SK-N-SH (cell line): ENCODE results near the gene ABCC4. TPM values are rescaled to one million over a fixed set of nuclear protein-coding genes. Genes with fewer than 3 reads are reported as not detected.

Experiments
- CTCF ChIA-PET: fragments of 300-600, 350-600 bp; formaldehyde crosslinking; extraction: SDS; loops from one replicate; lab custom pipeline; 2021; lab: Yijun Ruan, JAX
- POLR2A ChIA-PET: fragments of 350-600 bp; sonication (Branson Sonifier 250); formaldehyde crosslinking; extraction: SDS; loops from one replicate; lab custom pipeline; 2020; ENCODE audit warnings: antibody characterized with exemption, inconsistent platforms; lab: Yijun Ruan, JAX
- DNase-seq: peaks from one replicate; pipeline ENCODE4 v3.0.0; 2012
- H2AFZ ChIP-seq: fragments of 200-600 bp; sonication (generic); 2 replicates; pipeline ENCODE4 v1.8.1; 2016; ENCODE audit warnings: antibody characterized with exemption, mild to moderate bottlenecking, low read depth
- H3F3A ChIP-seq: fragments of 200-600 bp; sonication (generic); replicated peaks from 2 replicates; pipeline ENCODE3; 2016; ENCODE audit warnings: antibody characterized with exemption, mild to moderate bottlenecking; ENCODE audit not compliant: insufficient read depth
- H3K27ac ChIP-seq, 2 experiments: fragments of 200-500 bp in 1 of 2; fragments of 200-600 bp in 1 of 2; sonication (Bioruptor generic) in 1 of 2; sonication (generic), shearing (Covaris generic) in 1 of 2; 2 replicates each; pipeline versions ENCODE4 v1.5.1 to v1.6.1; 2014 to 2016; ENCODE audit warnings: low read depth in 2 of 2, inconsistent platforms in 1 of 2, low read length in 1 of 2, mild to moderate bottlenecking in 1 of 2, mixed read lengths in 1 of 2
- H3K27me3 ChIP-seq: fragments of 200-600 bp; sonication (generic), shearing (Covaris generic); 2 replicates; pipeline ENCODE4 v1.6.1; 2016; ENCODE audit warnings: mixed run types; ENCODE audit not compliant: insufficient read depth
- H3K36me3 ChIP-seq, 2 experiments: fragments of 200-500 bp in 1 of 2; fragments of 200-600 bp in 1 of 2; sonication (Bioruptor generic) in 1 of 2; sonication (generic) in 1 of 2; replicated peaks in 1 of 2; 2 replicates each; pipeline versions ENCODE3 to v1.5.1; 2014 to 2016; ENCODE audit warnings: low read length in 1 of 2, mild to moderate bottlenecking in 1 of 2; ENCODE audit not compliant: insufficient read depth in 2 of 2, control insufficient read depth in 1 of 2
- H3K4me1 ChIP-seq, 2 experiments: fragments of 200-500 bp in 1 of 2; fragments of 200-600 bp in 1 of 2; sonication (Bioruptor generic) in 1 of 2; sonication (generic), shearing (Covaris generic) in 1 of 2; 2 replicates each; pipeline versions ENCODE4 v1.5.1 to v1.6.1; 2014 to 2016; ENCODE audit warnings: low read depth in 1 of 2, low read length in 1 of 2, mixed run types in 1 of 2; ENCODE audit not compliant: insufficient read depth in 2 of 2, control insufficient read depth in 1 of 2
- H3K4me2 ChIP-seq: fragments of 200-600 bp; sonication (generic), shearing (Covaris generic); 2 replicates; pipeline ENCODE4 v1.6.1; 2017; ENCODE audit warnings: mixed run types
- H3K4me3 ChIP-seq, 2 experiments: fragments of 200-500 bp in 1 of 2; fragments of 200-600 bp in 1 of 2; sonication (Bioruptor generic) in 1 of 2; sonication (generic), shearing (Covaris generic) in 1 of 2; 2 replicates each; pipeline versions ENCODE4 v1.5.1 to v1.8.1; 2014 to 2016; ENCODE audit warnings: low read depth in 2 of 2, inconsistent platforms in 1 of 2, low read length in 1 of 2, mild to moderate bottlenecking in 1 of 2, mixed read lengths in 1 of 2, moderate library complexity in 1 of 2
- H3K79me2 ChIP-seq: fragments of 200-600 bp; sonication (generic); 2 replicates; pipeline ENCODE4 v1.8.1; 2017; ENCODE audit warnings: mild to moderate bottlenecking; ENCODE audit not compliant: insufficient read depth
- H3K9ac ChIP-seq: fragments of 200-600 bp; sonication (generic); 2 replicates; pipeline ENCODE4 v1.6.1; 2017; ENCODE audit warnings: mixed run types
- H3K9me2 ChIP-seq: fragments of 200-600 bp; sonication (generic); 2 replicates; pipeline ENCODE4 v1.6.1; 2017; ENCODE audit warnings: mixed run types
- H3K9me3 ChIP-seq: fragments of 200-600 bp; sonication (generic); 2 replicates; pipeline ENCODE4 v1.6.1; 2017; ENCODE audit warnings: mixed run types, mild to moderate bottlenecking, moderate library complexity
- H4K20me1 ChIP-seq: fragments of 200-600 bp; sonication (generic); 2 replicates; pipeline ENCODE4 v1.6.1; 2017; ENCODE audit warnings: mild to moderate bottlenecking, mixed run types; ENCODE audit not compliant: insufficient read depth
- CHD2 ChIP-seq: fragments of 150-350 bp; IDR thresholded peaks from 2 replicates; pipeline ENCODE4 v1.6.1; 2018; ENCODE audit warnings: low read length; ENCODE audit not compliant: partially characterized antibody
- CTCF ChIP-seq: fragments of 200-600 bp; sonication (generic); IDR thresholded peaks from 2 replicates; pipeline ENCODE4 v1.6.1; 2017; ENCODE audit warnings: antibody characterized with exemption, mild to moderate bottlenecking, moderate library complexity
- ELF1 ChIP-seq: IDR thresholded peaks from 2 replicates; pipeline ENCODE4 v1.4.0; 2012
- EP300 ChIP-seq, 2 experiments: IDR thresholded peaks; 2 replicates each; pipeline versions ENCODE4 v1.4.0 to v1.6.1; 2012; ENCODE audit warnings: borderline replicate concordance in 1 of 2, low read depth in 1 of 2, low read length in 1 of 2
- EZH2phosphoT487 ChIP-seq: fragments of 200-600 bp; sonication (generic); IDR thresholded peaks from 2 replicates; pipeline ENCODE4 v1.6.1; 2017; ENCODE audit warnings: low read depth, mixed run types, mild to moderate bottlenecking, antibody characterized with exemption, moderate library complexity, borderline replicate concordance
- FOXJ3 ChIP-seq: sonication (generic); formaldehyde crosslinking; IDR thresholded peaks from 2 replicates; pipeline ENCODE4 v1.5.1; 2020; ENCODE audit warnings: mild to moderate bottlenecking, missing genetic modification reagents
- GABPA ChIP-seq: IDR thresholded peaks from 2 replicates; pipeline ENCODE4 v1.4.0; 2012; ENCODE audit warnings: low read depth, mild to moderate bottlenecking
- GATA2 ChIP-seq: sonication (generic); formaldehyde crosslinking; IDR thresholded peaks from 2 replicates; pipeline ENCODE4 v1.5.0; 2020; ENCODE audit warnings: mild to moderate bottlenecking, missing genetic modification reagents
- MAX ChIP-seq: IDR thresholded peaks from 2 replicates; pipeline ENCODE4 v1.4.0; 2012; ENCODE audit warnings: low read depth
- NFIC ChIP-seq: IDR thresholded peaks from 2 replicates; pipeline ENCODE4 v1.4.0; 2012; ENCODE audit warnings: borderline replicate concordance
- NRF1 ChIP-seq: IDR thresholded peaks from 2 replicates; pipeline ENCODE4 v1.6.1; 2012; ENCODE audit warnings: low read depth, mild to moderate bottlenecking, low read length
- RCOR1 ChIP-seq: fragments of 150-350 bp; IDR thresholded peaks from 2 replicates; pipeline ENCODE4 v1.6.1; 2017; ENCODE audit warnings: antibody characterized with exemption, low read length
- RFX5 ChIP-seq: IDR thresholded peaks from 2 replicates; pipeline ENCODE4 v1.6.1; 2012; ENCODE audit warnings: mild to moderate bottlenecking, improper control_type of control experiment, low read length
- SIN3A ChIP-seq: IDR thresholded peaks from 2 replicates; pipeline ENCODE4 v1.6.1; 2012; ENCODE audit warnings: low read depth, mild to moderate bottlenecking, low read length, moderate library complexity, borderline replicate concordance
- SMC3 ChIP-seq: IDR thresholded peaks from 2 replicates; pipeline ENCODE4 v1.6.1; 2012; ENCODE audit warnings: low read depth, low read length, improper control_type of control experiment
- TCF12 ChIP-seq: IDR thresholded peaks from 2 replicates; pipeline ENCODE4 v1.4.0; 2012
- USF2 ChIP-seq: fragments of 150-350 bp; IDR thresholded peaks from 2 replicates; pipeline ENCODE4 v1.6.1; 2017; ENCODE audit warnings: antibody characterized with exemption, low read length, low read depth, borderline replicate concordance
- ZBTB33 ChIP-seq: IDR thresholded peaks from 2 replicates; pipeline ENCODE4 v1.4.0; 2012; ENCODE audit warnings: low read depth, borderline replicate concordance
- WGBS: methylation state at CpG from one replicate; pipeline ENCODE4 v1.1.6; 2017; ENCODE audit warnings: low lambda C conversion rate; 5-methylcytosine and 5-hydroxymethylcytosine counted together
- polyA plus RNA-seq, 3 experiments: library from polyadenylated mRNA; depleted of rRNA; stranded (reverse); fragments of >200 nt; gene quantifications; 2 replicates each; pipeline ENCODE4 v1.2.3, GENCODE V29; 2012

ABCC4 gene
- polyA plus RNA-seq, 1 of the 3 experiments (the other 2 are of a cell fraction): 7.8 TPM

GRCh38 chr13:95154413-95154886 lies 146.8 kb downstream of the ABCC4 start (continued):
- TF ChIP-seq SIN3A (no peak), NRF1 (no peak), MAX (no peak)

- Histone ChIP-seq H3K9ac (no peak overlapping the region), H3K79me2 (no peaks in the 10 kb centered on the region), H3K36me3 (peaks cover 0 to 14% of the 10 kb centered on the region in 2 experiments), H3K27me3 (no peaks in the 10 kb centered on the region), H3K4me2 (no peak overlapping the region), H3K4me1 (peaks cover 0 to 14% of the 10 kb centered on the region in 2 experiments; a peak in 2 of 4 replicates), H4K20me1 (no peaks in the 10 kb centered on the region), H2AFZ (no peak overlapping the region), H3K4me3 (no peak overlapping the region), H3K9me3 (no peaks in the 10 kb centered on the region), H3K9me2 (no peaks in the 10 kb centered on the region), H3K27ac (no peak overlapping the region), H3F3A (no peaks in the 10 kb centered on the region)
- WGBS: 92% methylated on average over 7 of the region's 7 CpGs
- CTCF ChIA-PET: interaction anchor here (1.4 to 1.6 kb wide), 2 partner anchors 18 to 479 kb away, joined by 3 to 5 read pairs; no protein-coding TSS in a partner anchor
- no peak for DNase-seq
- POLR2A ChIA-PET: no interaction called here
- TF ChIP-seq EZH2phosphoT487: no peak
- no peak for TF ChIP-seq MAX
- no peak for TF ChIP-seq CHD2
- TF ChIP-seq SMC3: no peak
- TF ChIP-seq GABPA: no peak
- TF ChIP-seq ELF1: no peak
- no peak for TF ChIP-seq ZBTB33
- TF ChIP-seq RFX5: no peak
- TF ChIP-seq NFIC: no peak
- TF ChIP-seq RCOR1: no peak
- TF ChIP-seq USF2: no peak
- no peak for TF ChIP-seq TCF12
- no peak for TF ChIP-seq FOXJ3 (CRISPR knock-in tag)
- TF ChIP-seq GATA2 (CRISPR knock-in tag): no peak
- TF ChIP-seq EP300 (IDR thresholded peaks at IDR 0.05; ENCODE audit: borderline replicate concordance in 1 of 2, low read depth in 1 of 2, low read length in 1 of 2): no peak
- no peak for TF ChIP-seq CTCF
These were observed 147.4 kb downstream of the ABCC4 start for GRCh38 chr13:95153647-95154412.
